ENCODE results near the gene NT5DC2.

NT5DC2 gene

GRCh38 chr3:52524258-52524751, 9.4 kb downstream of the NT5DC2 start:
- no peak for DNase-seq

DNA sequence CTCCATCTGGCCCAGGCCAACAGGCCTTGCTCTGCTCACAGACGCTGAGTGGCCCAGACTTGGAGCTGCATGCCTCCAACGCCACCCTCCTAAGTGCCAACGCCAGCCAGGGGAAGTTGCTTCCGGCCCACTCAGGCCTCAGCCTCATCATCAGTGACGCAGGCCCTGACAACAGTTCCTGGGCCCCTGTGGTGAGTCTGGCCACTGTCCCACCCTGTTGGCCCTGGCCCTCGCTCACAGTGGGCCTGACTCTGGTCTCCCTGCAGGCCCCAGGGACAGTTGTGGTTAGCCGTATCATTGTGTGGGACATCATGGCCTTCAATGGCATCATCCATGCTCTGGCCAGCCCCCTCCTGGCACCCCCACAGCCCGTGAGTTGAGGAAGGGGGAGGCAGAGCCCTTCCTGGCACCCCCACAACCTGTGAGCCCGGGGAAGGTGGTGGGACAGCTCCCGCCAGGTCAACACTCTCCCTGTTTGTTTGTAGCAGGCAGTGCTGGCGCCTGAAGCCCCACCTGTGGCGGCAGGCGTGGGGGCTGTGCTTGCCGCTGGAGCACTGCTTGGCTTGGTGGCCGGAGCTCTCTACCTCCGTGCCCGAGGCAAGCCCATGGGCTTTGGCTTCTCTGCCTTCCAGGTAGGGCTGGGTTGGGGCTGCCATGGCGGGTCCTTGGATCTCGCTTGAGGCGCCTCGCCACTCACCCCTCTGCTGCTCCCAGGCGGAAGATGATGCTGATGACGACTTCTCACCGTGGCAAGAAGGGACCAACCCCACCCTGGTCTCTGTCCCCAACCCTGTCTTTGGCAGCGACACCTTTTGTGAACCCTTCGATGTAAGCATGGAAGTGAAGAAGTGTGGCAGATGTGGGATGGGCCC, 10.0 kb downstream of the NT5DC2 start:
- no peak for DNase-seq

GRCh38 chr3:52522651-52523251, 10.9 kb downstream of the NT5DC2 start:
- DNase-seq = no peak

GRCh38 chr3:52521881-52522650, 11.6 kb downstream of the NT5DC2 start:
- DNase-seq = no peak

DNA sequence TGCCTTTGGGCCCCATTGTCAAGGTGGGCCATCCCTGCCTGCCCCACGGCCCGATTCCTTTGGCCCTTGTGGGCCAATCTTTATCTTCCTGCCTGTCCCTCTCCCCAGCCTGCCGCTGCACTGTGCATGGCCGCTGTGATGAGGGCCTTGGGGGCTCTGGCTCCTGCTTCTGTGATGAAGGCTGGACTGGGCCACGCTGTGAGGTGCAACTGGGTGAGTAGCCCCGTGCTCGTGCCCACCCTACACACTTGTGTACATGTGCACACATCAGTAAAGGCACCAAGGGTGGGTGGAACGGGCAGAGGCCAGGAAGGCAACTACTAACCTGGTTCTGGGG, 12.2 kb downstream of the NT5DC2 start:
- no peak for DNase-seq

DNA sequence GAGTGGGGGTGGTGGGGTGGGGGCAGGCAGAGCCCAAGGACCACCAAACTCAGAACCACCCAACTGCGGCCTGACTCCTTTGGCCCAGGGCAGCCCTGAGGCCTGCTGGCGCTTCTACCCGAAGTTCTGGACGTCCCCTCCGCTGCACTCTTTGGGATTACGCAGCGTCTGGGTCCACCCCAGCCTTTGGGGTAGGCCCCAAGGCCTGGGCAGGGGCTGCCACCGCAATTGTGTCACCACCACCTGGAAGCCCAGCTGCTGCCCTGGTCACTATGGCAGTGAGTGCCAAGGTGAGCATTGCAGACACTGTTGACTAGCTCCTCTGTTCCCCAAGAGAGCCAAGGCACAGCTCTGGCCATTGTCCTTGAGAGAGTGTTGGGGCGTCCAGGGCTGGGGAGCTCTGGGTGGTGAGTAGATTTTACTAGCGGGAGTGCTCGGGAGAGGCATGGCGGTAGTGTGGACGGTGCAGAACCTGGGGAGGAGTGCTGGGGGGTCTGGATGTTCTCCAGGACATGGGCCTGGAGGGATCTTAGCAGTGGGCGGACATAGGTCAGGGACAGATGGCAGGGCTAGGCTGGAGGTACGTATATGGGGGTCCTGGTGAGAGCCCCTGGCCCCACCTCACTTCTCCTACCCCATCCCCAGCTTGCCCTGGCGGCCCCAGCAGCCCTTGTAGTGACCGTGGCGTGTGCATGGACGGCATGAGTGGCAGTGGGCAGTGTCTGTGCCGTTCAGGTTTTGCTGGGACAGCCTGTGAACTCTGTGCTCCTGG, 12.8 kb downstream of the NT5DC2 start:
- no peak for DNase-seq

- DNase-seq = no peak
These were observed 13.5 kb downstream of the NT5DC2 start for GRCh38 chr3:52520141-52520667.

GRCh38 chr3:52519445-52520140, 14.1 kb downstream of the NT5DC2 start:
- no peak for DNase-seq

- no peak for DNase-seq
These were observed 14.8 kb downstream of the NT5DC2 start for GRCh38 chr3:52518723-52519444.

DNA sequence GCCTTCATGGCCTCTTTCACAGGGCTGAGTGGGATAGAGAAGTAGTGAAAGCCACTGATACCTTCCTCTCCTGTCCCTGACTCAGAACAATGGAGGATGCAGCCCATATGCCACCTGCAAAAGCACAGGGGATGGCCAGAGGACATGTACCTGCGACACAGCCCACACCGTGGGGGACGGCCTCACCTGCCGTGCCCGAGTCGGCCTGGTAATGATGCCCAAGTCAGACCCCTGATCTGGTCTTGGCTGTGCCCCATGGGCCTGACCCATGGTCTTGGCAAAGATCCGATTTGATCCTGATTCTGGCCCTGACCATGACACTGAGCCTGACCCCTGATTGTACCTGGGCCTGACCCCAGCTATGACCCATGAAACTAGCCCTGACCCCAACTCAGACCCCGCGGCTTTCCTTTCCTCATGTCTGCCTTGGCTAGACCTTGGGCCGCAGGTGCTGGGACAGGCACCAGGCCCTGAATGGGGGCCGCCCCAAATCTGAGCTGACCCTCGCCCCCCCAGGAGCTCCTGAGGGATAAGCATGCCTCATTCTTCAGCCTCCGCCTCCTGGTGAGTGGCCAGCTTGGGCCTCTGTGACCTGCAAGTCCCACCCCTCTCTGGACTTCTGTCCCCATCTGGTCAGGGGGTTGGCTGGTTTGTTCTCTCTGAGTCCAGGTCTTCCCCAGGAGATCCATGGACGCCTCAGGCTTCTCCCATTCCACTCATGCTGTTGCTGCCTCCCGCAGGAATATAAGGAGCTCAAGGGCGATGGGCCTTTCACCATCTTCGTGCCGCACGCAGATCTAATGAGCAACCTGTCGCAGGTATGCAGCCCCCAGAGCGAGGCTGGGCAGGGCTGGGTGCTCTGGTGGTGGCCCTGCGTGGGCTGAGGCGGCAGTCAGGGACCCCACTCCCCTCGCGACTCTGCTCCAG, 15.6 kb downstream of the NT5DC2 start:
- DNase-seq = no peak

DNA sequence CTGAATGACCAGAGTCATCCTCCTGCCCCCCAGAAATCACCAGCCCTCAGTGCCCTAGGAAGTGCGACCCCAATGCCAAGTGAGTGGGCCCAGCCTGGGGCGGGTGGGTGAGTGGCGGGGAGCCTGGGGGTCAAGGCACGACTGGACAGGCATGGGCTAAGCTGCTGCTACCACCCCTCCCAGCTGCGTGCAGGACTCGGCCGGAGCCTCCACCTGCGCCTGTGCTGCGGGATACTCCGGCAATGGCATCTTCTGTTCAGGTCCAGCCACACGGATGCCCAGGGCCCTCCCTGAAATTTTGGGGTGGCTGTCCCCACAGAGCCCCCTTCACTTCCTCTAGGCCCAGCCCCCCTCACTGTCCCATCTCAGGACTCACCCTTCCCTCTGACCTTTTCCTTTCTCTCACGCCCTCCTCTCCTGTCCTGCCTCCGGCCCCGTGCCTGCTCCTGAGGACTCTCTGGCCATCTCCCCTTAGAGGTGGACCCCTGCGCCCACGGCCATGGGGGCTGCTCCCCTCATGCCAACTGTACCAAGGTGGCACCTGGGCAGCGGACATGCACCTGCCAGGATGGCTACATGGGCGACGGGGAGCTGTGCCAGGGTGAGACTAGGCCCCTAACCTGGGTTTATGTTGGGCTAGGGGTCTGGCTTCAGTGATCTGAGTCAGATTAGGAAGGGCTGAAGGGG, 17.0 kb downstream of the NT5DC2 start:
- DNase-seq = no peak

- no peak for DNase-seq
These were observed 18.5 kb downstream of the NT5DC2 start for GRCh38 chr3:52515192-52515591.

DNA sequence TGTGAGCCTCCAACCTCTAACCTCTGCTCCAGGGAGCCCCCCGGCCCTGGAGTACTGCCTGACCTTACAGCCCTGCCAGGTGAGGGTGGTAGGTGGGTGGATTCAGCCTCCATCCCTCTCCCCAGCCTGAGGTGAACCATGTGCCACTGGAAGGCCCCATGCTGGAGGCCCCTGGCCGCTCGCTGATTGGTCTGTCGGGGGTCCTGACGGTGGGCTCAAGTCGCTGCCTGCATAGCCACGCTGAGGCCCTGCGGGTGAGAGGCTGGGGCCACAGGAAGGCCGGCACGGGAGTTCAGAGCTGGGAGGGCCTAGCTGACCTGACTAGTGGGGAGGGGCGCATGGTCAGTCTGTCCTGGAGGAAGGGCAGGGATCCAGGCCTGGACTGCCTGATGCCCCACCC, 19.1 kb downstream of the NT5DC2 start:
- DNase-seq = no peak

- no peak for DNase-seq
These were observed 20.4 kb downstream of the NT5DC2 start for GRCh38 chr3:52513281-52513680.

DNA sequence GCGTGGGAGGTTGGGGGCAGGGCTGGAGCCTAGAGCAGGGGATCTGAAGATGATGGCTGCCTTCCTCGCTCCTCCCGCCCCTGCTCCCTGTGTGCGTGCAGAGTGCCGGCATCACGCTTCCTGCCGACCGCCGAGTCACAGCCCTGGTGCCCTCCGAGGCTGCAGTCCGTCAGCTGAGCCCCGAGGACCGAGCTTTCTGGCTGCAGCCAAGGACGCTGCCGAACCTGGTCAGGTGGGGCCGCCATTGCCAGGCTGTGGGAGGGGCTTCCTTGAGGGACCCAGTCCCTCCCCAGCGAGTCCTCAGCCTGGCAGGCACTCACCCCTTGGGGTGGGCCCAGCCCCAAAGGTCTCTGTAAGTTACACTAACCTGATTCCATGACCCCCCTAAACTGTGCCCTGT, 20.9 kb downstream of the NT5DC2 start:
- DNase-seq = no peak

DNA sequence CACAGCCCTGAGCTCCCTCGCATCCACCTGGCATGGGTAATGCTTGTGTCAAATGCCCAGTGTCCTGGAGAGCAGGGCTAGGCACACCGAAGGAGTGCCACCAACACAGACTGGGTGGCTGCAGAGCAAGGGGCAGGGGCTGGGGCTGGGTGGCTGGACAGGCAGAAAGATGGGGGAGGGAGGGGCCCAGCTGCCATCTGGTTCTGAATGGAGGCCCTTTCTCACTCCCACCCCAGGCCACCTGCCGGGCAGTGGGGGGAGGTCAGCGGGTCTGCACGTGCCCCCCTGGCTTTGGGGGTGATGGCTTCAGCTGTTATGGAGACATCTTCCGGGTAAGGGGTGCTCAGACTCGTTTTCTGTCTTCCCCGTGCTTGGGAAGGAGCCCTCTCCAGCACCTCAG, 21.6 kb downstream of the NT5DC2 start:
- DNase-seq = no peak

DNA sequence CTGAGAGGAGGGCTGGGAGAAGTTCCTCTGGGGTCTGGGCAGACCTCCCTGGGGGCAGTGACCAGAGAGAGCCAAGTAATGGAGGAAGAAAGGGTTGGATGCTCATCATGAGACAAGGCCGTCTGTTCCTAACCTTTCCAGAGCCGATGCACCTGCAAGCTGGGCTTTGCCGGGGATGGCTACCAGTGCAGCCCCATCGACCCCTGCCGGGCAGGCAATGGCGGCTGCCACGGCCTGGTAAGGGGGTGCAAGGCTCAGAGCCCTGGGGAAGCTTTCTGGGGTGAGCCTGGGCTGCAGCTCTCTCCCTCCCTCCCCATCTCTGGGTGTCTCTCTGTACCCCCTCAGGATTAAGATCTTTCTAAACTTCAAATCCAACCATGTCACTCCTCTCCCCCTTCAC, 22.1 kb downstream of the NT5DC2 start:
- no peak for DNase-seq

DNA sequence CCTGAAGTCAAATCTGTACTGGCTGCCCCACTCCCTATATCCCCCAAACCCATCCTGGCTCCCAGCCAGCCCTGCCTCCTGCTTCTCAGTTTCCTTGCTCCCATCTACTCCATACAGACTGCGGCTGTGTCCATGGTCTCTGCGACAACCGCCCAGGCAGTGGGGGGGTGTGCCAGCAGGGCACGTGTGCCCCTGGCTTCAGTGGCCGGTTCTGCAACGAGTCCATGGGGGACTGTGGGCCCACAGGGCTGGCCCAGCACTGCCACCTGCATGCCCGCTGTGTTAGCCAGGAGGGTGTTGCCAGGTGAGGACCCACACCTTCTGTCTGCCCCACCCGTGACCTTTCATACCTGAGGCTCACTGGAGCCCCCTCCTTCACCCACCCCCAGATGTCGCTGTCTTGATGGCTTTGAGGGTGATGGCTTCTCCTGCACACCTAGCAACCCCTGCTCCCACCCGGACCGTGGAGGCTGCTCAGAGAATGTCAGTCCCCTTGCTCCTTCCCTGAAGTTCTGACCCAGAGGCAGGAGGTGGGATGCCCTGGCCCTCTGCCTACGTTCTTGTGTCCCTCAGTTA, 23.8 kb downstream of the NT5DC2 start:
- DNase-seq = no peak

DNA sequence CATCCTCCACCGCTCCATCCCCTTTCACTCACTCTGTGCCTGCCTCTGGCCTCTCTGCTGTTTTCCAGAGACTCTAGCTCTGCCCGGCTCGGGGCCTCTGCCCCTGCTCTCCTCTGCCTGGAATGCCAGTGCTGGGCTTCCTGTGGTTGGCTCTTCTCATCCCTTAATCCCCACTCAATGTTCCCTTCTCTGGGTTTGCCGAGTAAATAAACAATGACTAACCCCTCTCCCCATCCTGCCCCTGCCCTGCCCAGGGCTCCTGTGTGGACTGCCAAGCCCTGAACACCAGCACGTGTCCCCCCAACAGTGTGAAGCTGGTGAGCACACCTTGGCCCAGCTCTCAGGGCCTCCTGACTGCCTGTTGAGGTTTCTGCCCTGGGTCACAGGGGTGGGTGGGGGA, 26.3 kb downstream of the NT5DC2 start:
- DNase-seq = peak; percentile 71
